ENCODE results near the gene RSBN1L. TPM values are rescaled to one million over a fixed set of nuclear protein-coding genes. Genes with fewer than 3 reads are reported as not detected.

The RSBN1L gene
- total and polyA plus RNA-seq, 2 donors (not counting 1 experiment from before 2014, with no cell fraction given) = 12.0 to 19.7 TPM

GRCh38 chr7:77822269-77822668 lies 126.0 kb downstream of the RSBN1L start:
- no peak for DNase-seq (ENCODE audit: low read depth in 2 of 2)
- Histone ChIP-seq H3K4me3 (replicated peaks in 1 of 4; ENCODE audit: control extremely low read depth in 1 of 4, insufficient read depth in 1 of 4, low read depth in 3 of 4, low read length in 4 of 4) (no peak overlapping the region), H3K79me2 (ENCODE audit: control insufficient read depth, insufficient read depth, low read length) (peaks cover 26% of the 10 kb centered on the region), H3K27me3 (ENCODE audit: control insufficient read depth, insufficient read depth, low read length) (no peaks in the 10 kb centered on the region), H3K4me1 (ENCODE audit: control insufficient read depth, extremely low read depth, insufficient read depth, low read length) (no peaks in the 10 kb centered on the region), H3K9ac (ENCODE audit: insufficient read depth, low read length) (no peak overlapping the region), H2AFZ (ENCODE audit: low read length) (no peak overlapping the region), H3K4me2 (ENCODE audit: extremely low read depth, insufficient read depth, low read length) (no peak overlapping the region), H4K20me1 (ENCODE audit: control insufficient read depth, extremely low read depth, insufficient read depth, low read length) (no peaks in the 10 kb centered on the region), H3K9me3 (ENCODE audit: control insufficient read depth, insufficient read depth, low read depth, low read length) (peaks cover 2% of the 10 kb centered on the region), H3K27ac (ENCODE audit: insufficient read depth, low read length) (no peak overlapping the region), H3K36me3 (ENCODE audit: control insufficient read depth, insufficient read depth, low read length) (peaks cover 2% of the 10 kb centered on the region)
- TF ChIP-seq EZH2 (IDR thresholded peaks at IDR 0.05; ENCODE audit: low read length, missing control alignments) = no peak
- TF ChIP-seq, protein P1, sequence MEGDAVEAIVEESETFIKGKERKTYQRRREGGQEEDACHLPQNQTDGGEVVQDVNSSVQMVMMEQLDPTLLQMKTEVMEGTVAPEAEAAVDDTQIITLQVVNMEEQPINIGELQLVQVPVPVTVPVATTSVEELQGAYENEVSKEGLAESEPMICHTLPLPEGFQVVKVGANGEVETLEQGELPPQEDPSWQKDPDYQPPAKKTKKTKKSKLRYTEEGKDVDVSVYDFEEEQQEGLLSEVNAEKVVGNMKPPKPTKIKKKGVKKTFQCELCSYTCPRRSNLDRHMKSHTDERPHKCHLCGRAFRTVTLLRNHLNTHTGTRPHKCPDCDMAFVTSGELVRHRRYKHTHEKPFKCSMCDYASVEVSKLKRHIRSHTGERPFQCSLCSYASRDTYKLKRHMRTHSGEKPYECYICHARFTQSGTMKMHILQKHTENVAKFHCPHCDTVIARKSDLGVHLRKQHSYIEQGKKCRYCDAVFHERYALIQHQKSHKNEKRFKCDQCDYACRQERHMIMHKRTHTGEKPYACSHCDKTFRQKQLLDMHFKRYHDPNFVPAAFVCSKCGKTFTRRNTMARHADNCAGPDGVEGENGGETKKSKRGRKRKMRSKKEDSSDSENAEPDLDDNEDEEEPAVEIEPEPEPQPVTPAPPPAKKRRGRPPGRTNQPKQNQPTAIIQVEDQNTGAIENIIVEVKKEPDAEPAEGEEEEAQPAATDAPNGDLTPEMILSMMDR (conservative IDR thresholded peaks at IDR 0.05 in 1 of 2, IDR thresholded peaks at IDR 0.05 in 1 of 2; ENCODE audit: low read depth in 1 of 2, low read length in 2 of 2) = no peak

- no peak overlapping the region for H2AFZ ChIP-seq (ENCODE audit: low read length)
- H3K4me2 ChIP-seq (ENCODE audit: extremely low read depth, insufficient read depth, low read length) = no peak overlapping the region
- peaks cover 23% of the 10 kb centered on the region for H3K79me2 ChIP-seq (ENCODE audit: control insufficient read depth, insufficient read depth, low read length)
- H3K4me1 ChIP-seq (ENCODE audit: control insufficient read depth, extremely low read depth, insufficient read depth, low read length) = no peaks in the 10 kb centered on the region
- no peak overlapping the region for H3K9ac ChIP-seq (ENCODE audit: insufficient read depth, low read length)
- peak in 1 of 2 donors; percentile 36 for DNase-seq (ENCODE audit: low read depth in 2 of 2)
- no peaks in the 10 kb centered on the region for H3K27me3 ChIP-seq (ENCODE audit: control insufficient read depth, insufficient read depth, low read length)
- no peak overlapping the region for H3K4me3 ChIP-seq (replicated peaks in 1 of 4; ENCODE audit: control extremely low read depth in 1 of 4, insufficient read depth in 1 of 4, low read depth in 3 of 4, low read length in 4 of 4)
- no peaks in the 10 kb centered on the region for H4K20me1 ChIP-seq (ENCODE audit: control insufficient read depth, extremely low read depth, insufficient read depth, low read length)
- no peak for TF ChIP-seq EZH2 (IDR thresholded peaks at IDR 0.05; ENCODE audit: low read length, missing control alignments)
- TF ChIP-seq, protein P1 (conservative IDR thresholded peaks at IDR 0.05 in 1 of 2, IDR thresholded peaks at IDR 0.05 in 1 of 2; ENCODE audit: low read depth in 1 of 2, low read length in 2 of 2) = no peak
- peaks cover 2% of the 10 kb centered on the region for H3K36me3 ChIP-seq (ENCODE audit: control insufficient read depth, insufficient read depth, low read length)
- no peak overlapping the region for H3K27ac ChIP-seq (ENCODE audit: insufficient read depth, low read length)
- H3K9me3 ChIP-seq (ENCODE audit: control insufficient read depth, insufficient read depth, low read depth, low read length) = peaks cover 2% of the 10 kb centered on the region
These were observed 127.5 kb downstream of the RSBN1L start for GRCh38 chr7:77823787-77824186.

DNA sequence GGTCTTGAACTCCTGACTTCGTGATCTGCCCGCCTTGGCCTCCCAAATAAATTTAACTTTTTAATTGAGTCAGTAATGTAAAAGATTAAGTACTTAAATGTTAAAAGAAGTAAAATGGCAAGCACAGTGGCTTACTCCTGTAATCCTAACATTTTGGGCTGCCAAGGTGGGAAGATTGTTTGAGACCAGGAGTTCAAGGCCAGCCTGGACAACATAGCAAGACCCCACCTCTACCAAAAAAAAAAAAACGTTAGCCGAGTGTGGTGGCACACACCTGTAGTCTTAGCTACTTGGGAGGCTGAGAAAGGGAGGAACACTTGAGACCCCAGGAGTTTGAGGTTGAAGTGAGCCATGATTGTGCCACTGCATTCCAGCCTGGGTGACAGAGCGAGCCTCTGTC lies 128.4 kb downstream of the RSBN1L start:
- no peak overlapping the region for H3K4me3 ChIP-seq (replicated peaks in 1 of 4; ENCODE audit: control extremely low read depth in 1 of 4, insufficient read depth in 1 of 4, low read depth in 3 of 4, low read length in 4 of 4)
- H3K9me3 ChIP-seq (ENCODE audit: control insufficient read depth, insufficient read depth, low read depth, low read length) = peaks cover 2% of the 10 kb centered on the region
- no peak for TF ChIP-seq EZH2 (IDR thresholded peaks at IDR 0.05; ENCODE audit: low read length, missing control alignments)
- TF ChIP-seq, protein P1 (conservative IDR thresholded peaks at IDR 0.05 in 1 of 2, IDR thresholded peaks at IDR 0.05 in 1 of 2; ENCODE audit: low read depth in 1 of 2, low read length in 2 of 2) = no peak
- no peak overlapping the region for H2AFZ ChIP-seq (ENCODE audit: low read length)
- peaks cover 23% of the 10 kb centered on the region for H3K79me2 ChIP-seq (ENCODE audit: control insufficient read depth, insufficient read depth, low read length)
- H3K9ac ChIP-seq (ENCODE audit: insufficient read depth, low read length) = no peak overlapping the region
- H3K27me3 ChIP-seq (ENCODE audit: control insufficient read depth, insufficient read depth, low read length) = no peaks in the 10 kb centered on the region
- H4K20me1 ChIP-seq (ENCODE audit: control insufficient read depth, extremely low read depth, insufficient read depth, low read length) = no peaks in the 10 kb centered on the region
- H3K27ac ChIP-seq (ENCODE audit: insufficient read depth, low read length) = no peak overlapping the region
- DNase-seq (ENCODE audit: low read depth in 2 of 2) = no peak
- H3K36me3 ChIP-seq (ENCODE audit: control insufficient read depth, insufficient read depth, low read length) = peaks cover 2% of the 10 kb centered on the region
- no peaks in the 10 kb centered on the region for H3K4me1 ChIP-seq (ENCODE audit: control insufficient read depth, extremely low read depth, insufficient read depth, low read length)
- H3K4me2 ChIP-seq (ENCODE audit: extremely low read depth, insufficient read depth, low read length) = no peak overlapping the region

Data from fibroblast of lung (primary cell).